K562 (cell line): ENCODE measurements around the gene FAM72D. TPM values are rescaled to one million over a fixed set of nuclear protein-coding genes. Genes with fewer than 3 reads are reported as not detected.

ENCODE experiments used
- polyA plus RNA-seq, 8 experiments: library from polyadenylated mRNA; depleted of rRNA in 4 of 8; stranded (reverse) in 5 of 8; unstranded in 3 of 8; fragments of >200 nt; fragmentation: Nextera tagmentation in 2 of 8; fragmentation: Illumina TruSeq in 1 of 8; extraction: Ambion mirVana in 2 of 8; extraction: Trizol in 1 of 8; gene quantifications; 2 replicates each; pipeline versions ENCODE4 v1.2.1 to v1.2.3, GENCODE V29; 2011 to 2014; ENCODE audit warnings: inconsistent platforms in 1 of 8, missing spikeins in 1 of 8
- total RNA-seq, 7 experiments: library from RNA; depleted of rRNA in 6 of 7; stranded (reverse); fragments of >200 nt in 6 of 7; fragmentation: Illumina TruSeq in 2 of 7; extraction: Trizol in 2 of 7; gene quantifications; 2 replicates each; pipeline versions ENCODE4 v1.2.1 to v1.2.3, GENCODE V29; 2011 to 2021; ENCODE audit warnings: low replicate concordance in 1 of 7

FAM72D gene
- total and polyA plus RNA-seq, 9 of the 15 experiments (the other 6 are each of a cell fraction or from before 2014, with no cell fraction given) = 5.5 to 36.5 (median 20.1) TPM

Other genes starting within 250 kb of the FAM72D start
- gene SRGAP2B, start 646 bp upstream of the FAM72D start, total RNA-seq (2014; rRNA removed) = 4.0 and 5.2 TPM in 2 replicates
- gene SRGAP2B, start 646 bp upstream of the FAM72D start, total RNA-seq (2014; rRNA removed; fragmentation: Illumina TruSeq; extraction: Trizol) = 3.6 and 4.6 TPM in 2 replicates
- gene SRGAP2B, start 646 bp upstream of the FAM72D start, total RNA-seq (2015; rRNA removed; fragmentation: Illumina TruSeq; extraction: Trizol) = 3.2 and 3.9 TPM in 2 replicates
- gene SRGAP2B, start 646 bp upstream of the FAM72D start, total RNA-seq (2021) = 16.3 and 17.6 TPM in 2 replicates
- 4.0 and 6.8 TPM in 2 replicates for gene SRGAP2B, start 646 bp upstream of the FAM72D start, polyA plus RNA-seq (2011; rRNA removed)
- 3.2 and 4.6 TPM in 2 replicates for gene SRGAP2B, start 646 bp upstream of the FAM72D start, polyA plus RNA-seq (2014; fragmentation: Illumina TruSeq; extraction: Trizol)
- 1 to 10 TPM; 4.3 to 5.4 TPM for gene SRGAP2B, start 646 bp upstream of the FAM72D start, polyA plus RNA-seq (2014; fragmentation: Nextera tagmentation; extraction: Ambion mirVana)
- gene SRGAP2B, start 646 bp upstream of the FAM72D start, polyA plus RNA-seq (2014; rRNA removed) = 2.5 and 2.8 TPM in 2 replicates
- not detected in 2 replicates for gene PPIAL4D, start 146.2 kb downstream of the FAM72D start, total RNA-seq (2014; rRNA removed)
- not detected in 2 replicates for gene PPIAL4D, start 146.2 kb downstream of the FAM72D start, total RNA-seq (2014; rRNA removed; fragmentation: Illumina TruSeq; extraction: Trizol)
- not detected in 2 replicates for gene PPIAL4D, start 146.2 kb downstream of the FAM72D start, total RNA-seq (2015; rRNA removed; fragmentation: Illumina TruSeq; extraction: Trizol)
- gene PPIAL4D, start 146.2 kb downstream of the FAM72D start, total RNA-seq (2021) = not detected in 2 replicates
- gene PPIAL4D, start 146.2 kb downstream of the FAM72D start, polyA plus RNA-seq (2011; rRNA removed) = not detected in 2 replicates
- gene PPIAL4D, start 146.2 kb downstream of the FAM72D start, polyA plus RNA-seq (2014; fragmentation: Illumina TruSeq; extraction: Trizol) = not detected in 2 replicates
- gene PPIAL4D, start 146.2 kb downstream of the FAM72D start, polyA plus RNA-seq (2014; fragmentation: Nextera tagmentation; extraction: Ambion mirVana) = not detected
- gene PPIAL4D, start 146.2 kb downstream of the FAM72D start, polyA plus RNA-seq (2014; rRNA removed) = not detected in 2 replicates